Right lobe of liver (tissue), 6 donors: ENCODE results near the gene CACNA1E. TPM values are rescaled to one million over a fixed set of nuclear protein-coding genes. Genes with fewer than 3 reads are reported as not detected.

Source experiments
- ATAC-seq, 4 donors: fragments of 200-7000 bp; cut with Tn5 transposase; one replicate each; pipeline ENCODE4 v1.9.1; 2020; ENCODE audit warnings: mild to moderate bottlenecking in 4 of 4, moderate library complexity in 4 of 4
- DNase-seq, 3 donors: peaks; one replicate each; pipeline ENCODE4 v3.0.0-alpha.2; 2020
- H3K27ac ChIP-seq, 3 donors: fragments of 200-600 bp; one replicate each; pipeline ENCODE4 v1.8.0; 2022
- H3K27me3 ChIP-seq, 2 donors: fragments of 200-600 bp; one replicate each; pipeline ENCODE4 v1.8.0; 2022
- H3K36me3 ChIP-seq, 4 donors: fragments of 200-600 bp; sonication (generic) in 1 of 4; one replicate each; pipeline versions ENCODE4 v1.5.1 to v1.8.0; 2017 to 2022; ENCODE audit warnings: control low read depth in 1 of 4
- H3K4me1 ChIP-seq, 4 donors: fragments of 200-600 bp; sonication (generic) in 1 of 4; one replicate each; pipeline versions ENCODE4 v1.5.1 to v1.8.0; 2017 to 2022; ENCODE audit warnings: control low read depth in 1 of 4
- H3K4me3 ChIP-seq, 3 donors: fragments of 200-600 bp; one replicate each; pipeline ENCODE4 v1.8.0; 2022
- H3K9me3 ChIP-seq, 4 donors: fragments of 200-600 bp; sonication (generic) in 1 of 4; one replicate each; pipeline versions ENCODE4 v1.5.1 to v1.8.0; 2017 to 2022; ENCODE audit warnings: control low read depth in 1 of 4
- POLR2A ChIP-seq: fragments of 450-650 bp; IDR thresholded peaks from one replicate; pipeline ENCODE4 v1.6.1; 2017; ENCODE audit warnings: antibody characterized with exemption, mild to moderate bottlenecking
- WGBS: methylation state at CpG from one replicate; pipeline ENCODE4 v1.1.6; 2018; ENCODE audit warnings: low coverage, low lambda C conversion rate; ENCODE audit not compliant: insufficient coverage; ENCODE audit errors: missing lambda C conversion rate; 5-methylcytosine and 5-hydroxymethylcytosine counted together
- intact Hi-C, 2 donors: fragments of 100-400 bp; cut with DNase I; formaldehyde crosslinking; loops; one replicate each; pipeline versions ENCODE4 v1.11.2 to v1.14.1; 2022
- total RNA-seq, 6 experiments: library from RNA; depleted of rRNA in 2 of 6; stranded (reverse); fragments of >200 nt in 2 of 6; fragmentation: NEBNext Ultra II Directional in 3 of 6; extraction: Animal tissue kit (Norgen Biotek cat#: 25700) in 3 of 6; gene quantifications; one replicate each; pipeline versions ENCODE4 v1.1.0 to v1.2.4, GENCODE V29; 2016 to 2023
- TF ChIP-seq, protein P1 (sequence below), 4 donors: fragments of 200-600 bp in 3 of 4; fragments of 450-650 bp in 1 of 4; IDR thresholded peaks; one replicate each; pipeline versions ENCODE4 v1.5.1 to v1.8.0; 2016 to 2022; ENCODE audit warnings: antibody characterized with exemption in 4 of 4, mild to moderate bottlenecking in 2 of 4
- donor health status: DM: no; HTN: yes; CAD: no.
- donor health status: DM: no; HTN: no; CAD: no.
- donor health status: DM: no; HTN: no; CAD: no.
- donor health status: DM: no; HTN: yes; CAD: no.
- donor health status: DM: no; HTN: yes; CAD: no.

Gene CACNA1E
- total RNA-seq, 6 experiments from 2014 or later: 0.05 to 0.09 (median 0.06) TPM; not detected in 2

DNA sequence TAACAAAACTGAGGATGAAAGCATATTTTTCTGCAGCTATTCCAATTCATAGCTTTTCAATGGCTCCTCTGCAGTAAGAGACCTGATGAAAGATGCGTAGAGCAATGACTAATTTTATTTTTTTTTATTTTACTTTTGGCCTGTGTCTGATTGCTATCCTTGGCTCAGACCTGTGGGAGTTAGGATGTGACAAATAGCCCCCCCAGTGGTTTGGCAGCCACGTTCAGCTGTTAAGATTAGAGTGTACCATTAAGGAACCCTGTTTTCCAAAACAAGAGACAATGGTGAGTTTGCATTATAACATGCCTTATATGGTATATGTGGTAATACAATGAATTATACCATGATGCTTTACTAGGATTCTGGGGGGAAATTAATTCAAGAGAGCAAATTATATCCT is 264.7 kb downstream of the CACNA1E start:
- intact Hi-C loops: no loop called here
- Histone ChIP-seq H3K36me3 (no peaks in the 10 kb centered on the region), H3K4me1 (no peaks in the 10 kb centered on the region), H3K27me3 (no peaks in the 10 kb centered on the region), H3K9me3 (no peaks in the 10 kb centered on the region), H3K4me3 (no peak overlapping the region), H3K27ac (no peak overlapping the region)
- ATAC-seq (no peak), DNase-seq (no peak)
- no peak for TF ChIP-seq POLR2A
- 50% methylated on average over 2 of the region's 2 CpGs for WGBS

DNA sequence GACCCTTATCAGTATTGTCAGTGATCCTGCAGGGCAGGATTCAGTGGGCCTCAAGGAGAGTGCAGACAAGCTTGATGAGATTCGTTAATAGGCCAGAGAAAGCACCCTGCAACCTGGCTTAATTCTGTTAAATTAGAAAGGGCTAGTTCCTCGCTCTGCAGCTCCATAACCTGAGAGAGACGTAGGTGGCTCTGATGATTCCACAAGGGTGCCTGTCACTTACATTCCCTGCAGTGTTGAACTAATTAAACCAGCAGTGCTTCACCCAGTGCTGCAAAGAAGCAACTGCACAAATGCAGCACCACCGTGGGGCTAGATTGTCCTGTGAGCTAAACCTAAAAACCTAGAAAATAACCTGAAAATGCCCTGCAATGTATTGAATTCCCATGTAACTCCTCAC is 270.8 kb downstream of the CACNA1E start:
- Histone ChIP-seq H3K4me3 (no peak overlapping the region), H3K4me1 (no peaks in the 10 kb centered on the region), H3K27ac (no peak overlapping the region), H3K36me3 (no peaks in the 10 kb centered on the region), H3K27me3 (no peaks in the 10 kb centered on the region), H3K9me3 (no peaks in the 10 kb centered on the region)
- no peak for DNase-seq
- 79% methylated on average over 3 of the region's 4 CpGs for WGBS
- ATAC-seq: no peak
- intact Hi-C loops: no loop called here
- TF ChIP-seq POLR2A: no peak
- TF ChIP-seq, protein P1, sequence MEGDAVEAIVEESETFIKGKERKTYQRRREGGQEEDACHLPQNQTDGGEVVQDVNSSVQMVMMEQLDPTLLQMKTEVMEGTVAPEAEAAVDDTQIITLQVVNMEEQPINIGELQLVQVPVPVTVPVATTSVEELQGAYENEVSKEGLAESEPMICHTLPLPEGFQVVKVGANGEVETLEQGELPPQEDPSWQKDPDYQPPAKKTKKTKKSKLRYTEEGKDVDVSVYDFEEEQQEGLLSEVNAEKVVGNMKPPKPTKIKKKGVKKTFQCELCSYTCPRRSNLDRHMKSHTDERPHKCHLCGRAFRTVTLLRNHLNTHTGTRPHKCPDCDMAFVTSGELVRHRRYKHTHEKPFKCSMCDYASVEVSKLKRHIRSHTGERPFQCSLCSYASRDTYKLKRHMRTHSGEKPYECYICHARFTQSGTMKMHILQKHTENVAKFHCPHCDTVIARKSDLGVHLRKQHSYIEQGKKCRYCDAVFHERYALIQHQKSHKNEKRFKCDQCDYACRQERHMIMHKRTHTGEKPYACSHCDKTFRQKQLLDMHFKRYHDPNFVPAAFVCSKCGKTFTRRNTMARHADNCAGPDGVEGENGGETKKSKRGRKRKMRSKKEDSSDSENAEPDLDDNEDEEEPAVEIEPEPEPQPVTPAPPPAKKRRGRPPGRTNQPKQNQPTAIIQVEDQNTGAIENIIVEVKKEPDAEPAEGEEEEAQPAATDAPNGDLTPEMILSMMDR (IDR thresholded peaks at IDR 0.05): no peak

DNA sequence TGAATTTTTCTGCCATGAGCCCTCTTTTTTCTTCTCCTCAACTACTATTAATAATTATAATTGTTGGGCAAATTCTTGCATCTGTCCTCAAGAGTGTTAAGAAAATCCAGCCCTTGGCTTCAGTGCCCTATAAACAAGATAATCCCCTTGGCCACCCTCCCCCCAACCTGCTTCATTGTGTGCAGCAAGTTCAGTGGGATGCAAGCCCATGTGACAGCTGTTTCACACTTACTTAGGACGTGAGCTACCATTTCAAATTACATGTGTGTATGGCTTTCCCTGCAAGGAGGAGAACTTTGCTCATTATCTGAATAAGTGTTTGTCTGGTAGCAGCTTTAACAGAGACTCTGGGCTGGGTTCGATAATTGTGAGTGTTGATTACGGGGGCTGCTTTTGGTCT is 276.2 kb downstream of the CACNA1E start:
- Histone ChIP-seq H3K27ac (no peak overlapping the region), H3K4me1 (no peaks in the 10 kb centered on the region), H3K4me3 (no peak overlapping the region), H3K36me3 (no peaks in the 10 kb centered on the region), H3K27me3 (no peaks in the 10 kb centered on the region), H3K9me3 (no peaks in the 10 kb centered on the region)
- intact Hi-C loops: no loop called here
- DNase-seq (no peak), ATAC-seq (no peak)
- TF ChIP-seq POLR2A: no peak
- TF ChIP-seq, protein P1 (IDR thresholded peaks at IDR 0.05): no peak
- 27% methylated on average over 3 of the region's 3 CpGs for WGBS

DNA sequence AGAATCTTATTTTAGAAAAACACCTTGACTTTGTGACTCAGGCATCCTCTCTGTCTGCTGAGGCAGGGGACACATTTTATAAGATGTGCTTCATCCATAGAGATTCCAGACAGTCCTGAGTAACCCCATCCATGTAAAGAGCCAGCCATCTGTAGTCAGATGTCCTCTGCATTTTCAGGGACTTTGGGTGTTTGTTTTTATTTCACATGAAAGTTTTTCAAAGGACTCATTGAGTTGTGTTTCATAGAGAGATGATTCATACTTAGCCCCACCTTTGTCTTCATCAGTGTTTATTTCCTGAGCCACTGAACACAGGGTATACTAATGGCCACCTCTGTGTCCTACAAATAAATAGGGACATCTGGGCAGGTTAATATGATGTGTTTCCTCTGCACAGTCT is 280.4 kb downstream of the CACNA1E start:
- H3K27ac ChIP-seq: no peak overlapping the region
- intact Hi-C loops: no loop called here
- no peaks in the 10 kb centered on the region for H3K36me3 ChIP-seq
- H3K4me3 ChIP-seq: no peak overlapping the region
- DNase-seq (no peak), ATAC-seq (no peak)
- H3K4me1 ChIP-seq: no peaks in the 10 kb centered on the region
- H3K27me3 ChIP-seq: no peaks in the 10 kb centered on the region
- no peaks in the 10 kb centered on the region for H3K9me3 ChIP-seq
- TF ChIP-seq, protein P1 (IDR thresholded peaks at IDR 0.05): no peak
- TF ChIP-seq POLR2A: no peak

DNA sequence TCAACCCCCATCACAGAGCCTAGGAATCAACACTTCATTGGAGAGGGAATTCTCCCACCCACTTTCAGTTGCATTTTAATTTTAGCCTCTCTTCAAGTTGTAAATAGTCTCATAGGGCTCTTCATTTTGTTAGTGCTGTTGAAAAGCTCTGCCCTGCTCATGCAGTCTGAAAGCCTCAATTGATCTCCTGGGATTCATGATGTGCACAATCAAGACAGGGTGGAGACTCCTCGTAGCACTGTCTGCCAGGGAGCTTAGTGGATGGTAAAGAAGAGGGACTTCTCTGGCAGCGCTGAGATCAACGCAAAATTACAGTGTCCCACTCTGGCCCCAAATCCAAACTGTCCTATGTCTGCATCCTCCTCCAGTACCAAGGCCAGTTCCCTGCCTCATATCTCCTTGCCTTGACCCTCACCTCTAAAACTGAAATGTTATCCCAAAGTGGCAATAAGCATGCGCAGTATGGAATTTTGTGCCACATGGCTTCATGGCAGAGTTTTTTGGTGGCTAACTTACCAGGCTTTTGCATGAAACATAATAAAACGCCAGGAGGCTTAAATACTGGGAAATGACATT is 282.2 kb downstream of the CACNA1E start:
- no peak overlapping the region for H3K27ac ChIP-seq
- no peak for DNase-seq
- ATAC-seq: no peak
- H3K4me1 ChIP-seq: no peaks in the 10 kb centered on the region
- intact Hi-C loops: no loop called here
- H3K27me3 ChIP-seq: no peaks in the 10 kb centered on the region
- TF ChIP-seq, protein P1 (IDR thresholded peaks at IDR 0.05): no peak
- no peak for TF ChIP-seq POLR2A
- 60% methylated on average over 5 of the region's 5 CpGs for WGBS
- no peaks in the 10 kb centered on the region for H3K9me3 ChIP-seq
- no peak overlapping the region for H3K4me3 ChIP-seq
- H3K36me3 ChIP-seq: no peaks in the 10 kb centered on the region
